NCI-H2171 (cell line): ENCODE data around the gene SH3RF3.

ENCODE experiments used
- DNase-seq: peaks from one replicate; lab custom pipeline; 2025; lab: John Stamatoyannopoulos, UW

Gene SH3RF3

DNA sequence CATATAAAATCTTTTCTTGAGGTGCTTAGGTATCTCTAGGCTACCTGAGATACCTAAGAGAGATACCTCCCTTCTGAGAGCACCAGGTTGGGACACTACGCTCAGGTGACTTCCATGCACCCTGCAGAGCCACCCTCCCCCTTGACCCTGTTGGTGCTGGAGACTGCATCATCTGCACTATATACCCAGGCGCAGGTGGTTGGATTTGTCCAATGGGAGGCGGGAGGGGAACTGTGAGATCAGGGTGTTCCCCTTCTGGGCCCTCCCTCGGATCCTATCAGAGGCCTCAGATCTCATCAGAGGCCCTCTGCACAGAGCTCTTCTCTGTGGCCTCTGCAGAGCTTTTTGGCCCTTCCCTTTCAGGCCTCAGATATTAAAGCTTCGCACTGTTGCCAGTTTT is 158.4 kb downstream of the SH3RF3 start:
- no peak for DNase-seq

- no peak for DNase-seq
Measured at GRCh38 chr2:109287838-109288237, 158.8 kb downstream of the SH3RF3 start.

- DNase-seq: no peak
Measured at GRCh38 chr2:109288544-109289368, 159.8 kb downstream of the SH3RF3 start.

DNA sequence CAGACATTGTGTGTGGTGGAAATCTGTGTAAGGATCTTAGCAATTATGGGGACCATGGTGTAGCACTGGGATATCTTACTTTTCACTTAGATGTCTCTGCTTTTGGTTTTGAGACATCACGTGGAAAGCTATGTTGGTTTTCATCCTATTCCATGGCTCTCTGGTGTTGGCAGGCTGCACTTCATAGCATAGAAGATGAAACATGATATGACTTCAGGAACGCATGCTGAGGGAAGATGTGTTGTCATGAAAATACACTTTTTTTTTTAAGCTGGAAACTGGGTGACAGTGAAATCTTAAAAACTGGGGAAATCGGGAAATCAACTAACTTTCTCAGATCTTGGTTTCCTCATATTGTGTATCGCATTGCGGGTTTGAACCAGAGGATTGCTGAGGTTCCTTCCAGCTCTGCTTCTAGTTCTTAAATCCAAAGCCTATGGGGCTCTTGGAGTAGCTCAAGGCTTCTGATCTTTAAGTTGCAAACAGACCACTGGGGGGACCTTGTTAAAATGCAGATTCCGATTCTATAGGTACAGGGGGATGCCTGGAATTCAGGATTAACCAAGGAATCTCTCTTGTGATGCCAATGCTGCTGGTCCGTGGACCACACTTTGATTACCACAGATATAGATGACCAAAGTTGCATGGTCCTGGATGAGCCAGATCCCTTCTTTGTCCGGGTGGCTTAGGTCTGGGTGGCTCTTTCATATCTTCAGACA is 160.7 kb downstream of the SH3RF3 start:
- DNase-seq: no peak

DNA sequence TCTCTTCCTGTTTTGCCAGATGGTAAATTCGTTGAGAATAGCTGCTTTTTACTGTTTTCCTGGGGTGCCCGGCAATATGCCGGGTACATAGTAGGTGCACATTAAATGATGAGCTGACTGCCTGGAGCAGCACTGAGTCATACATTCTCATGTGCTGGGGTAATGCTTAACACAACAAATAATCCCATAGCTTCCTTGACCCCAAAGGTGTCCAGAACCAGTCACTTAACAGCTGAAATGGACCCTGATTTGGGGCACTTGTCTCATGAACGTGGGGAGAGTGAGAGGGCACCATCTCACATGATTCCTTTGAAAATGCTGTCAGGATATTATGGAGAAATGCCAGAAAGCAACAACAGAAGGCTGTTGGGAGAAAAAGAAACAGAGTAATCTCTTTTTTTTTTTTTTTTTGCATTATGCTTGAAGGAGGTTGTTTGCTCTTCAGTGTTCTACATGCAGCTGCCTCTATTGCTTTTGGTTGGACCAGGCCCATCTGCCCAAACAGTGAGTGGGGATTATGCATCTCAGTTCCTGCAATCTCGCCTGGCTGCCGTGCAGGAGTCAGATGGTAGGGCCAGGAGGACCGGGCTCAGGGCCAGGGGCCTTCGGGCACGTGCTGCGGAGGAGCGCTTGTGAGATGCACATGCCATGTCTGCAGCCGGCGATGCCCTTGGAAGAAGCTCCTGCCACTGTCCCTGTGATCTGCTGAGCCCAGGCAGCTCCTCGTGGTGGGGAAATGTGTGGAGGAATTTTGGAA is 162.1 kb downstream of the SH3RF3 start:
- DNase-seq: peak; percentile 88

- DNase-seq: no peak
Measured at GRCh38 chr2:109292386-109292785, 163.4 kb downstream of the SH3RF3 start.

DNA sequence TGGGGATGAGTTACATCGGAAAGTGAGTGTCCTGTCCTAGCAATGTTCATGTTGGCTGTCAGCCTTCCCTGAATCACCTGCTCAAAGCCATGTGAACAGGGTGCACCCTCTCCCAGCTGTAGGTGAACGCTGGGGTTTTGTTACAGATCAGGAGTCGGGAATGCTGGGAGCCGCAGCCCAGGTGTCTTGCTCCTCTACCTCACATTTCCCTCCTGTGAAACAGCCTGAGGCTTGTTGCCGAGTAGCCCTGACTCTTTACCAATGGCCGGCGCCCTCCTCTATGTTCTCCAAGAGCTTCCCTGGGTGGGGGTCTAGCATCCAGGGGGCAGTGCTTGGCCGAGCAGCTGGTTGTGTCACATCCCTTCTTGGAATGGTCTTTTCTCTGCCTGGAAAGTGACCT is 164.7 kb downstream of the SH3RF3 start:
- DNase-seq: no peak

DNA sequence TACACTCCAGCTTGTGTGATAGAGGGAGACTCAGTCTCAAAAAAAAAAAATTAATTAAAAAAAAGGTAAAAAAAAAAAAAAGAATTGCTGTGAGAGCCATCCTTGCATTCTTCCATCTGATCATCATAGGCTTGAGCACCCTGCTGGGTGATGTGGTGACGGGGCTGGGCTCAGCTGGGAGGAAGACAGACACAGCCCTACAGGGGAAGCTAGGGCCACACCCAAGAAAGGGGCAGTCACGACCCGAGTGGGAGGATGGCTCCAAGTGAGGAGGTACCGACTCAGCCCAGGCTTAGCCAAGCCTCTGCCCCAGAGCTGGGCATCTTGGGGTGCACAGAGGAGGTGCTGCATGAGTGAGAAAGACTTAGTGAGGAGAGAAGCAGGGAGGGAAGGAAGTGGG is 165.5 kb downstream of the SH3RF3 start:
- DNase-seq: no peak

DNA sequence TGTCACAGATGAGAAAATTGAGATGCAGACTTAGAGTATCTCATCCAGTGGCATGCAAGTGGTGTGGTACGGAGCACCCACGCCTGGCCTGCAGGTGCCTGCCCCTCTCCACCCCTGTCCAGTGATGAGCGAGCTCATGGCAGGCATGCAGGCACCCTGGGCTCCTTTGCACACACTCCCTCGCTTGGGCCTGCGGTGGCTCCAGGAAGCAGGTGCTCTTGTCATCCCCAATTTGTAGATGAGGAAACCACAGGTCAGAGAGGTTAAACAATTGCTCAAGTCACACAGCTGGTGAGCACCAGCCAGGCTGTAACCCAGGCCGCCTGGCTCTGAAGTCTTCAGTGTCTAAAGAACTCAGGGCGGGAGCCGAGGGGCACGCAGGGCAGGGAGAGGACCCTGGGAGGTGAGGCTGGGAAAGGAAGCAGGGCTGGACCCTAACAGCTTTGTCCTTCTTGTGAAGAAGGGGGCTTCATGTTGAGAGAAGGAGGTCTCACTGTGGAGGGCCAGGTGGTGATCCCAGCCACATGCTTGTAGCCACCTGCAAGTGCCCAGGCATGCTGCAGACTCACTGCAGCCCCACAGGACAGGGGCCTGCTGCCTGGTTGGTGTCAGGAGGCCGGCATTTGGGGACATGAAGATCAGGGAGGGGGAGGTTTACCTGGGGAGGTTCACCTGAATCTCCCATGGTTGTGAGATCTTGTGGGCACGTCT is 166.2 kb downstream of the SH3RF3 start:
- no peak for DNase-seq

DNA sequence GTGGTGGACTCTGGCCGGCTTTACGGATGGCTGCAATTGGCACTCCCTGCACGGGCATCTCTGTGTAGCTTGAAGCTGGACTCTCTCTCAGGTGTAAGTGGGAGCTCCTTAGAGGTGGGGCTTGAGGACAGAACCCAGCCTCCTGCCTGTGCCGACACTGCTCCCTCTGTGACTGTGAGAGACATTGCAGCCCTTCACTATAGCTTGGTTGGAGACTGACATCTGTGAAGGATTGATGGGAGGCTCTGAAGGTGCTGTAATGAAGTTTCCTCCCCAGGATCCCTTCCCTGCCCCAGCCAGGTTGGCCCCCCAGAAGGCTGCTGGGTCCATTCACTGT is 166.7 kb downstream of the SH3RF3 start:
- no peak for DNase-seq

- no peak for DNase-seq
Measured at GRCh38 chr2:109297566-109298490, 168.8 kb downstream of the SH3RF3 start.

- DNase-seq: no peak
Measured at GRCh38 chr2:109298851-109299250, 169.8 kb downstream of the SH3RF3 start.

GRCh38 chr2:109299536-109299935 is 170.5 kb downstream of the SH3RF3 start:
- no peak for DNase-seq

DNA sequence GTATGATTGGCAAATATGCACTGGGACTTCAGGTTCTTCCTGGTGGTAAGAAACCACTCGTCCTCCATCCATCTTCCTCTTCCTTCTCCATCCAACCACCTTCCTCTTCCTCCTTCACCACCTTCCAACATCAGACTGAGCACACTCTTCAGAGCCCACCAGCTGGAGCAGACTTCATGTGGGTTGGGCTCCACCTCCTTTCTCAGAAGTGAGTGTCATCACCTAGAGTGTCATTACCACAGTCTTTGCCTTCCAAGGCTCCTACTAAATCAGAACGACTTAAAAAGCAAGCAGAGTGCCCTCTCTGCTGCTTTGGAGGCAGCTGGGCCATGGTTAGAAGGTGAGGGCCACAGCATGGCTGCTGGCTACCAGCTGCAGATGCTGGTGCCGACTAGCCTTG is 171.6 kb downstream of the SH3RF3 start:
- no peak for DNase-seq

DNA sequence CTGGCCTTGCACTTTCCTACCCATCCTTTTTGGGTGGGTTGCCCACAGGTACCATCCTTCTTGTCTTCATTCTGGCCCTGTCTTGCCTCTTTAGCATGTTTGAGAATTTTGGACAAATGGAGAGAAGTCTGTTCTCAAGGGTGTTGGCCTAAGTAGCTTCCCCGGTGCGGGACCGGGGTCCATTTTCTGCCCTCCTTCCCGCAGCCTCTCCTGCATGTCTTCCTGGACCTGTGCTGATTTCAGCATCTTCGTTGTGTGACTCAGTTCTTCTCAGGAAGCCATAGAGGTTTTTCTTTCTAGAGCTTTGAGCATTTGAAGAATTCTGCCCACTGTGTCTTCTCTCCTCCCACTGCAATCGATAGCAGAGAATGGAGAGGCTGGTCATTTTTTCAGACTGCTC is 172.7 kb downstream of the SH3RF3 start:
- DNase-seq: no peak

DNA sequence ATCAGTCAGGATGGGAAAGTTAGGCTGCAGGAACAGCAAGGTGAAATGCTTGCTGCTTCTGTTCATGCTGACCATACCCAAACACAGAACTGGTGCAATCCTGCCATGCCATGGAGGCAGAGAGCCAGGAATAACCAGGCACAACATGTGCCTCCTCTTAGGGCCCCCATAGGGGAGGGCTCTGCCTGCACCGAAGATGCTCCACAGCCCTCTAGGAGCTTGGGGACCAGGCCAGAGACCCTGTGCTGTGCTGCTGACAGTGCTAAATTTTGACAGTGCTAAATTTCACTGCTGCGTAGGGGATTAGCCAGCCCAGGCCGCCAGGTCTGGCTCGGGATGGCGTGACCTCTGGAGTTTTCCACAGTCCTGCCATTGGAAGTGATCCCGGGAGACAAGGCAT is 173.3 kb downstream of the SH3RF3 start:
- no peak for DNase-seq

DNA sequence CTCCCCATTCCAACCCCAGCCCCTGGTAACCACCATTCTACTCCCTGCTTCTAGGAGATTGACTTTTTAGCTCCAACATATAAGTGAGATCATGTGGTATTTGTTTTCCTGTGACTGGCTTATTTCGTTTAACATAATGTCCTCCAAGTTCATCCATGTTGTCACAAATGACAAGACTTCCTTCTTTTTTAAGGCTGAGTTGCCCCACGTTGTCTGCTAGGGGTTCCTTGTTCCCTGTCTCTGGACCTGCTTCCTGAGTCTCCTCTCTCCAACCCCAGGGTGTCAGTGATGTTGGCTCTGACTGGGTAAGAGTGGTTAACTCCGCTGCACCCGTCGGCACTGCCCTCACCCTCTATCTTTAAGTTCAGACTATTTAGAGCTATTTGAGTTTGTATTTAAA is 175.2 kb downstream of the SH3RF3 start:
- no peak for DNase-seq

- DNase-seq: no peak
Measured at GRCh38 chr2:109304731-109305470, 175.9 kb downstream of the SH3RF3 start.

GRCh38 chr2:109305490-109306167 is 176.6 kb downstream of the SH3RF3 start:
- no peak for DNase-seq

DNA sequence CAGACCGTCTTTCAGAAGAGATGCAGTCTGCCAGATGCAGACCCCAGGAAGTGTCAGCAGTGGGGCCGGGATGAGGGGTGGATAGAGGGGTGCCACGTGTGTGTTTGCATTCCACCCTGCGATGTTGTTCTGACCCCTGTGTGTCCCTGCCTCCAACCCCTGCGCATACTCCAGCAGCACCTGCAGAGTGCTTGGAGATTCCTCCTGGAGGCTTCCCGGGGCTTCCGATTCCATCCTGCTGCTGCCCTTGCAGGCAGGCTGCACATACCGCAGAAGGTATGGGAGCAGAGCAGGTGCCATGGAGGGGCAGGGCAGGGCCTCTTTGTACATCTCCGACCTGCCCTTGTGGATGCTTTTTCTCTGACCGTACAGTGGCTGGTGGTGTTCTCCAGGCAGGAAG is 177.2 kb downstream of the SH3RF3 start:
- DNase-seq: no peak
